Smooth muscle cell (in vitro differentiated cells): ENCODE measurements around the gene SMAD3. TPM values are rescaled to one million over a fixed set of nuclear protein-coding genes. Genes with fewer than 3 reads are reported as not detected.
A peak's percentile ranks its signal among the peaks of the same experiment; 100 is the strongest.

Experiments used
- DNase-seq: peaks from one replicate; lab custom pipeline; 2025; ENCODE audit not compliant: unreplicated experiment; lab: John Stamatoyannopoulos, UW
- H2AFZ ChIP-seq: fragments of 200-600 bp; sonication (generic); 2 replicates; pipeline ENCODE4 v1.6.0; 2016; ENCODE audit warnings: antibody characterized with exemption, low read depth, mild to moderate bottlenecking
- H3F3A ChIP-seq: fragments of 200-600 bp; sonication (generic); 2 replicates; pipeline ENCODE4 v1.6.0; 2017; ENCODE audit warnings: antibody characterized with exemption, low read depth
- H3K27ac ChIP-seq: fragments of 200-600 bp; sonication (generic); 2 replicates; pipeline ENCODE4 v1.5.1; 2016; ENCODE audit warnings: low read depth, mild to moderate bottlenecking
- H3K27me3 ChIP-seq: fragments of 200-600 bp; sonication (generic); 2 replicates; pipeline ENCODE4 v1.6.1; 2016; ENCODE audit warnings: low read depth, mild to moderate bottlenecking
- H3K36me3 ChIP-seq: fragments of 200-600 bp; sonication (generic); 2 replicates; pipeline ENCODE4 v1.5.1; 2016; ENCODE audit warnings: low read depth
- H3K4me1 ChIP-seq: fragments of 200-600 bp; sonication (generic); 2 replicates; pipeline ENCODE4 v1.5.1; 2016; ENCODE audit warnings: low read depth
- H3K4me2 ChIP-seq: fragments of 200-600 bp; sonication (generic); 2 replicates; pipeline ENCODE4 v1.6.0; 2016; ENCODE audit warnings: mild to moderate bottlenecking
- H3K4me3 ChIP-seq: fragments of 200-600 bp; sonication (generic); 2 replicates; pipeline ENCODE4 v1.5.1; 2016; ENCODE audit warnings: mild to moderate bottlenecking
- H3K79me2 ChIP-seq: fragments of 200-600 bp; sonication (generic); 2 replicates; pipeline ENCODE4 v1.6.0; 2016; ENCODE audit warnings: low read depth, mild to moderate bottlenecking
- H3K9ac ChIP-seq: fragments of 200-600 bp; sonication (generic); 2 replicates; pipeline ENCODE4 v1.6.0; 2016; ENCODE audit warnings: low read depth
- H3K9me3 ChIP-seq: fragments of 200-600 bp; sonication (generic); replicated peaks from 2 replicates; pipeline ENCODE4 v1.5.1; 2016; ENCODE audit warnings: low read depth
- H4K20me1 ChIP-seq: fragments of 200-600 bp; sonication (generic); 2 replicates; pipeline ENCODE4 v1.6.0; 2016; ENCODE audit warnings: low read depth
- CTCF ChIP-seq: fragments of 200-600 bp; sonication (generic); IDR thresholded peaks from 2 replicates; pipeline ENCODE4 v1.5.1; 2017; ENCODE audit warnings: borderline replicate concordance, mild to moderate bottlenecking, antibody characterized with exemption; ENCODE audit not compliant: insufficient read depth, poor library complexity, severe bottlenecking
- WGBS: methylation state at CpG from one replicate; pipeline ENCODE4 v1.1.7; 2016; ENCODE audit warnings: low lambda C conversion rate; 5-methylcytosine and 5-hydroxymethylcytosine counted together
- polyA plus RNA-seq: library from polyadenylated mRNA; unstranded; fragments of >200 nt; fragmentation: Nextera tagmentation; extraction: Ambion mirVana; gene quantifications from 2 replicates; pipeline ENCODE4 v1.2.1, GENCODE V29; 2016
- total RNA-seq: library from RNA; depleted of rRNA; stranded (reverse); fragments of >200 nt; gene quantifications from 2 replicates; pipeline ENCODE4 v1.2.3, GENCODE V29; 2014

SMAD3 gene
- total and polyA plus RNA-seq, 2 experiments from 2014 or later, result 20.2 to 21.9 TPM

DNA sequence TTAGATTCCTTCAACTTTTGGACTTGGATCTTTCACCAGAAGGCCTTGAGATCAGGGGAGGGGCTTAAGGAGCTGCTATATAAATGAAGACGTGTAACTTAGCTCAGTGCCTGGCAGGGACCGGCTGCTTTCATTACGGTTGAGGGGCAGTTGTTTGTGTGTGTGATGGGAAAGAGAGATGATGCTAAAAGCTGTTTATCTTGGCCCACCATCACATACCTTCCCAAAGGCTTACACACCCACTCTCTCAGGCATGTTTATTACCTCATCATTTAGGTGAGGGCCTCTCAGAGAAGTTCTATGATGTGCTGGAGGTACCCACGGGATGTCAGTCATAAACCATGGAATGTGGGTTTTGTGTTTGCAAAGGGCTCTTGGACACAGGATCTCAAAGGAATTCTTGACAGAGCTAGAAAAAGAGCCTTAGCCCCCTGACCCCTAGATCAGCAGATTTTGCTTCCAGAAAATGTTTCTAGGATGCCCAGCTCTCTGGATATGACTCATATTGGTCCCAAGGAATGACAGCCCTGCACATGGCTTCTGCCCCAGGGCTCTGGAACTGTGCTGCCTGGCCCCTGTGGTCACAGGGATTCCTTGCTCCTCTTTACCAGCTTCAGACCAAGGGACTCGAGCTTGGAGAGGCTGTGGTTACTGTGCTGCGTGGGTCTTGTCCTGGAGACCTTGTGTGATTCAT lies 15.9 kb upstream of the SMAD3 start:
- DNase-seq, result no peak
- Histone ChIP-seq H3K79me2 (no peaks in the 10 kb centered on the region), H3K27me3 (no peaks in the 10 kb centered on the region), H3K9ac (peak overlapping the region; percentile 71), H3K36me3 (no peaks in the 10 kb centered on the region), H3K4me1 (peaks cover 7% of the 10 kb centered on the region), H3F3A (peaks cover 24% of the 10 kb centered on the region), H4K20me1 (no peaks in the 10 kb centered on the region), H3K27ac (peak overlapping the region; percentile 93), H3K4me2 (peak overlapping the region; percentile 45), H2AFZ (no peak overlapping the region), H3K4me3 (no peak overlapping the region), H3K9me3 (no peaks in the 10 kb centered on the region)
- WGBS, result 5% methylated on average over 6 of the region's 6 CpGs
- TF ChIP-seq CTCF, result no peak

DNA sequence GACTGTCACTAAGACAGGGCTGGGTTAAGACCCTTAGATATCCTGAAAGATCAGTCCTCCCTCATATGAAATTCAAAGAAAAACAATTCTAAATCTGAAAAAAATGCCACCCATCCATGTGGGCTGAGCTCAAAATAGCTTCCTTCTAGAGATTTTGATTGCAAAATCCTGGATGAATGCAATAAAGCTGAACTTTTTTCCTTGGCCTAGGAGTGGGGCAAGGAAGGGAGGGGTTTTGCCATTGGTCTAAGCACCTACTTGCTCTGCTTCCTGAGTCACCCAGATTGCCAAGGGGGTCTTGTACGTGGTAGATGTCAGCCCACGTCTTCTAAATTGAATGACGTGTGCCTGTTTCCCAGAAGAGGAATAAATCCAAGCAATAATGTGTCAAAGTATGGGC lies 15.3 kb upstream of the SMAD3 start:
- H4K20me1 ChIP-seq, result no peaks in the 10 kb centered on the region
- no peaks in the 10 kb centered on the region for H3K27me3 ChIP-seq
- no peak overlapping the region for H3K4me3 ChIP-seq
- H3K27ac ChIP-seq, result peak overlapping the region; percentile 93
- no peak overlapping the region for H2AFZ ChIP-seq
- H3K36me3 ChIP-seq, result no peaks in the 10 kb centered on the region
- H3K4me2 ChIP-seq, result peak overlapping the region; percentile 45
- H3K9ac ChIP-seq, result peak overlapping the region; percentile 14
- 17% methylated on average over 3 of the region's 3 CpGs for WGBS
- no peak for DNase-seq
- H3F3A ChIP-seq, result peaks cover 20% of the 10 kb centered on the region
- H3K9me3 ChIP-seq, result no peaks in the 10 kb centered on the region
- H3K79me2 ChIP-seq, result no peaks in the 10 kb centered on the region
- peaks cover 4% of the 10 kb centered on the region for H3K4me1 ChIP-seq
- no peak for TF ChIP-seq CTCF

DNA sequence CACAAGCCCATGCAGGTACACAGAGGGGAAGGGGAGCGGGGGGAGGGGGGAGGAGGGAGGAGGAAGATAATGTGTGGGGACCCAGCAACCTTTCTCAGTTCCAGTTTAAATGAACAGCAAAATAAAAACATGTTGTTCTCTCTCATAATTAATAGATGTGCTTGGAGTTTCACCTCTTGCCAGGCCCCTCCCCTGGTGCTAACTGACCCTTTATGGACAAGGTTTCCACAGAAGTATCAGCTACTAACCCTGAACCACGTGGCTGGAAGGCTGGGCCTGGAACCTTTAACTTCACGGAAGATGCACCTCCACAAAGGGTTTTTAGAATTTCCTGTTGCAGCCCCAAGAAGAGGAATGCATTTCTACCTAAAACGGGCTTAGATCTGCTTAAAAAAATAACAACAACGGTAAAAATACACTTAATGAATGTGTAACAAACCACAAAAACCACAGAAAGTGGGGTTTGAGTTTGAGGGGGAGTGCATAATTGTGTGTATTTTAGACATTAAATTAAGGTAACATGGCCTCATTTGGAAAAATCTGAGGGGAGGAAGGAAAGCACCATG lies 14.8 kb upstream of the SMAD3 start:
- H3K27me3 ChIP-seq, result no peaks in the 10 kb centered on the region
- H4K20me1 ChIP-seq, result no peaks in the 10 kb centered on the region
- WGBS, result 17% methylated on average over 5 of the region's 5 CpGs
- no peaks in the 10 kb centered on the region for H3K36me3 ChIP-seq
- H3F3A ChIP-seq, result peaks cover 20% of the 10 kb centered on the region
- no peaks in the 10 kb centered on the region for H3K79me2 ChIP-seq
- H3K4me2 ChIP-seq, result peak overlapping the region; percentile 45
- H3K4me1 ChIP-seq, result peaks cover 4% of the 10 kb centered on the region
- no peak for DNase-seq
- no peak for TF ChIP-seq CTCF
- H3K9me3 ChIP-seq, result no peaks in the 10 kb centered on the region
- no peak overlapping the region for H3K4me3 ChIP-seq
- H2AFZ ChIP-seq, result no peak overlapping the region
- peak overlapping the region; percentile 8 for H3K9ac ChIP-seq
- peak overlapping the region; percentile 93 for H3K27ac ChIP-seq
